ENCODE results near the gene CTNNA3.

CTNNA3 gene

GRCh38 chr10:66999762-67000545 lies 696.0 kb downstream of the CTNNA3 start:
- no peak for DNase-seq

- no peak for DNase-seq
Observed at GRCh38 chr10:66996996-66997395, 699.0 kb downstream of the CTNNA3 start.

GRCh38 chr10:66990143-66990830 lies 705.7 kb downstream of the CTNNA3 start:
- no peak for DNase-seq

- no peak for DNase-seq
Observed at GRCh38 chr10:66983475-66983818, 712.5 kb downstream of the CTNNA3 start.

GRCh38 chr10:66982792-66983474 lies 713.1 kb downstream of the CTNNA3 start:
- no peak for DNase-seq

- DNase-seq = no peak
Observed at GRCh38 chr10:66982053-66982420, 714.0 kb downstream of the CTNNA3 start.

GRCh38 chr10:66981361-66982052 lies 714.5 kb downstream of the CTNNA3 start:
- no peak for DNase-seq

- DNase-seq = no peak
Observed at GRCh38 chr10:66980246-66980815, 715.7 kb downstream of the CTNNA3 start.

GRCh38 chr10:66964946-66965345 lies 731.0 kb downstream of the CTNNA3 start:
- DNase-seq = no peak

- DNase-seq = no peak
Observed at GRCh38 chr10:66958466-66958865, 737.5 kb downstream of the CTNNA3 start.

- DNase-seq = no peak
Observed at GRCh38 chr10:66951896-66952295, 744.1 kb downstream of the CTNNA3 start.

GRCh38 chr10:66943590-66943989 lies 752.4 kb downstream of the CTNNA3 start:
- no peak for DNase-seq

- DNase-seq = no peak
Observed at GRCh38 chr10:66942407-66942806, 753.6 kb downstream of the CTNNA3 start.

- DNase-seq = no peak
Observed at GRCh38 chr10:66941491-66941890, 754.5 kb downstream of the CTNNA3 start.

GRCh38 chr10:66940965-66941364 lies 755.0 kb downstream of the CTNNA3 start:
- no peak for DNase-seq

GRCh38 chr10:66934711-66935110 lies 761.3 kb downstream of the CTNNA3 start:
- no peak for DNase-seq

- no peak for DNase-seq
Observed at GRCh38 chr10:66931949-66932343, 764.0 kb downstream of the CTNNA3 start.

GRCh38 chr10:66931340-66931948 lies 764.6 kb downstream of the CTNNA3 start:
- DNase-seq = peak; percentile 24

- DNase-seq = no peak
Observed at GRCh38 chr10:66929375-66929774, 766.6 kb downstream of the CTNNA3 start.

- DNase-seq = no peak
Observed at GRCh38 chr10:66928776-66929175, 767.2 kb downstream of the CTNNA3 start.

GRCh38 chr10:66927971-66928770 lies 767.8 kb downstream of the CTNNA3 start:
- no peak for DNase-seq
